Measurements from ENCODE around the gene MEI1.

DNA sequence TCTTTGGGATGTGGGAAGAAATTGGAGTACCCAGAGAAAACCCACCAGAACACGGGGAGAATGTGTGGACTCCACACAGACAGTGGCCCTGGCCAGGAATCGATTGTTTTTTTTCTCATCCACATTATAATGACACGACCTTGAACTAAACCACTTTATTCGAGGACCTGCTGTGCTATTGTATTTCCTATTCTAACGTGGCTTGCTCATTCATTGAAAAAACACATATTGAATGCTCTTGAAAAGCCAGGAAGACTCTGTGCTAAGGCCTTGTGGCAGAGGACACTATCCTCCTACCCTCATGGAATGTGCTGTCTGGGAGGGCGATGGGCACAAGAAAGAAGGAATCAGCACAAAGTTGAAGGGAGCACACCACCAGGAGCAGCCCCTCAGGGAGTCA is 124.5 kb downstream of the MEI1 start:
- TF ChIP-seq, protein P1, sequence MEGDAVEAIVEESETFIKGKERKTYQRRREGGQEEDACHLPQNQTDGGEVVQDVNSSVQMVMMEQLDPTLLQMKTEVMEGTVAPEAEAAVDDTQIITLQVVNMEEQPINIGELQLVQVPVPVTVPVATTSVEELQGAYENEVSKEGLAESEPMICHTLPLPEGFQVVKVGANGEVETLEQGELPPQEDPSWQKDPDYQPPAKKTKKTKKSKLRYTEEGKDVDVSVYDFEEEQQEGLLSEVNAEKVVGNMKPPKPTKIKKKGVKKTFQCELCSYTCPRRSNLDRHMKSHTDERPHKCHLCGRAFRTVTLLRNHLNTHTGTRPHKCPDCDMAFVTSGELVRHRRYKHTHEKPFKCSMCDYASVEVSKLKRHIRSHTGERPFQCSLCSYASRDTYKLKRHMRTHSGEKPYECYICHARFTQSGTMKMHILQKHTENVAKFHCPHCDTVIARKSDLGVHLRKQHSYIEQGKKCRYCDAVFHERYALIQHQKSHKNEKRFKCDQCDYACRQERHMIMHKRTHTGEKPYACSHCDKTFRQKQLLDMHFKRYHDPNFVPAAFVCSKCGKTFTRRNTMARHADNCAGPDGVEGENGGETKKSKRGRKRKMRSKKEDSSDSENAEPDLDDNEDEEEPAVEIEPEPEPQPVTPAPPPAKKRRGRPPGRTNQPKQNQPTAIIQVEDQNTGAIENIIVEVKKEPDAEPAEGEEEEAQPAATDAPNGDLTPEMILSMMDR (conservative IDR thresholded peaks at IDR 0.05; ENCODE audit: low read length) = no peak
- TF ChIP-seq EZH2phosphoT487 (IDR thresholded peaks at IDR 0.05; ENCODE audit: borderline replicate concordance) = no peak

All from Loucy (cell line).